IPS DF 6.9 (cell line): ENCODE results near the gene CLEC9A.
"Not testable (repeated sequence)": the region's sequence is repeated elsewhere in the genome, so short reads cannot be mapped to it uniquely, and the experiment has no call there.

Experiments used
- DNase-seq: peaks from one replicate; pipeline ENCODE4 v3.0.0-alpha.2; 2013; ENCODE audit warnings: low read depth, low spot score
- H3K27ac ChIP-seq: one replicate; pipeline ENCODE4 v1.5.1; 2013; ENCODE audit warnings: low read length, control low read depth
- H3K27me3 ChIP-seq: 2 replicates; pipeline ENCODE4 v1.6.1; 2013; ENCODE audit warnings: mild to moderate bottlenecking, low read length; ENCODE audit not compliant: control insufficient read depth, insufficient read depth
- H3K36me3 ChIP-seq: 2 replicates; pipeline ENCODE4 v1.6.1; 2013; ENCODE audit warnings: low read length; ENCODE audit not compliant: control insufficient read depth, insufficient read depth
- H3K4me1 ChIP-seq: 2 replicates; pipeline ENCODE4 v1.6.1; 2013; ENCODE audit warnings: low read length; ENCODE audit not compliant: control insufficient read depth, insufficient read depth
- H3K4me3 ChIP-seq: 2 replicates; pipeline ENCODE4 v1.5.1; 2013; ENCODE audit warnings: mild to moderate bottlenecking, low read length
- H3K9me3 ChIP-seq: 2 replicates; pipeline ENCODE4 v1.6.1; 2013; ENCODE audit warnings: low read length, inconsistent platforms; ENCODE audit not compliant: control insufficient read depth, insufficient read depth
- WGBS: extraction: QIAGEN DNeasy Blood & Tissue Kit; methylation state at CpG from one replicate; pipeline ENCODE4 v1.1.7; 2013; ENCODE audit warnings: mixed read lengths, missing lambda C conversion rate; ENCODE audit not compliant: insufficient read length, insufficient coverage; 5-methylcytosine and 5-hydroxymethylcytosine counted together

The CLEC9A gene

GRCh38 chr12:10026666-10027065 lies 3.8 kb upstream of the CLEC9A start:
- not testable (repeated sequence) for H3K4me1 ChIP-seq, H3K27me3 ChIP-seq, H3K4me3 ChIP-seq, H3K36me3 ChIP-seq, DNase-seq, H3K9me3 ChIP-seq, H3K27ac ChIP-seq
- no CpG with 5 or more reads among the region's 4 CpGs for WGBS

DNA sequence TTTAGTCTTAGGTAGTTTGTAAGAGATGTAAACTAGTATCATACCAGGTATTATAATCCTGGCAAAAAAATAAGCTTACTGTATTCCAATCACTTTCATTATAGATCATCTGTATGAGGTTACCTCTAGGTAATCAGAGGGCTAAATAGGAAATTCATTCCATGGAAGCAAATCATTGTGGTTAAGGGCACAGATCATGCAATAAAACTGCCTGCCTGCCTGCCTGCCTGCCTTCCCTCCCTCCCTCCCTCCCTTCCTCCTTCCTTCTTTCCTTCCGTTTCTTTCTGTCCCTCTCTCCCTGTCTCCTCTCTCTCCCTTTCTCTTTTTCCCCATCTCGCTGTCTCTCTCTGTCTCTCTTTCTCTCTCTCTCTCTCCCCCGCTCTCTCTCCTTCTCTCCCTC lies 3.2 kb upstream of the CLEC9A start:
- no peak for DNase-seq
- Histone ChIP-seq H3K27me3 (no peaks in the 10 kb centered on the region), H3K27ac (no peak overlapping the region), H3K4me1 (no peaks in the 10 kb centered on the region; the same call in 1 of the 2 replicates), H3K36me3 (no peaks in the 10 kb centered on the region), H3K4me3 (no peak overlapping the region), H3K9me3 (no peaks in the 10 kb centered on the region)
- no CpG with 5 or more reads among the region's 3 CpGs for WGBS

- no peaks in the 10 kb centered on the region for H3K27me3 ChIP-seq
- DNase-seq, result no peak
- no peaks in the 10 kb centered on the region for H3K9me3 ChIP-seq
- no peak overlapping the region for H3K4me3 ChIP-seq
- H3K27ac ChIP-seq, result no peak overlapping the region
- H3K36me3 ChIP-seq, result no peaks in the 10 kb centered on the region
- WGBS, result no CpG with 5 or more reads among the region's 4 CpGs
- H3K4me1 ChIP-seq, result no peaks in the 10 kb centered on the region; the same call in 1 of the 2 replicates
Observed at GRCh38 chr12:10027721-10028120, 2.8 kb upstream of the CLEC9A start.

DNA sequence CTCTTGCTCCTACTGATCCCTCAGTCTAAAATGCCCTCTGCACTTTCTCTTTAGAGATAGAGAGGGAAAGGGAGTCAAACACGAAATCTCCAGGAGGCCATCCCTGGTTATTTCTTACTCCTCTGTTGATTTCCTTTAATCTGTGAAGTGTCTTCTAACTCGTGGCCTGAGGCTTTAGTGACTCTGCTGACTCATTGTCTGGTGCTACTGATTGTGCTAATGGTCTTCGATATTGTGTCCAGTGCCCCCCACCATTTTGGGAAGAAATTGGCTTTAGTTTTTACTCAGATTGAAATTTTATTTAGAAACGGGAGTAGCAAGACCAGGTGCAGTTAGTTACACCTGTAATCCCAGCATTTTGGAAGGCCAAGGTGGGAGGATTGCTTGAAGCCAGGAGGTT lies 839 bp downstream of the CLEC9A start:
- no peaks in the 10 kb centered on the region for H3K9me3 ChIP-seq
- H3K27me3 ChIP-seq, result no peaks in the 10 kb centered on the region
- H3K4me3 ChIP-seq, result no peak overlapping the region
- no CpG with 5 or more reads among the region's 4 CpGs for WGBS
- no peaks in the 10 kb centered on the region; the same call in 1 of the 2 replicates for H3K4me1 ChIP-seq
- no peaks in the 10 kb centered on the region for H3K36me3 ChIP-seq
- H3K27ac ChIP-seq, result no peak overlapping the region
- no peak for DNase-seq

DNA sequence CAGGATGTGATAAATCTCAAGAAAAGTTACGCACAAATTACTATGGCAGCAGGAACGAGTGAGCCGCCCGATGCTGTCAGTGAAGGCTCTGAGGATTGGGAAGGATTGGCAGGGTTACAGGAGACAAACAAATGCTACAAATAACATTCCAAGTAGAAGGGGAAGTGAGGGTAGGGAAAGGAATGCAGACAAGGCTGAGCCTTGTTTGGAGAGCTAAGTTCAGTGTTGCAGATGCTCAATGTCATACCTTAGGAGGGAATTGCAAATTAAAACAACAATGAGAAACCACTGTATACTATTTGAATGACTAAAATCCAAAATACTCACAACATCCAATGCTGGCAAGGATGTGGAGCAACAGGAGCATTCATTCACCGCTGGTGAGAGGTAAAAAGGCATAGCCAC lies 1.3 kb downstream of the CLEC9A start:
- H3K9me3 ChIP-seq, result no peaks in the 10 kb centered on the region
- H3K36me3 ChIP-seq, result no peaks in the 10 kb centered on the region
- no peaks in the 10 kb centered on the region for H3K27me3 ChIP-seq
- WGBS, result no CpG with 5 or more reads among the region's 5 CpGs
- no peak overlapping the region for H3K27ac ChIP-seq
- H3K4me1 ChIP-seq, result no peaks in the 10 kb centered on the region; the same call in 1 of the 2 replicates
- no peak overlapping the region for H3K4me3 ChIP-seq
- peak; percentile 39 for DNase-seq

DNA sequence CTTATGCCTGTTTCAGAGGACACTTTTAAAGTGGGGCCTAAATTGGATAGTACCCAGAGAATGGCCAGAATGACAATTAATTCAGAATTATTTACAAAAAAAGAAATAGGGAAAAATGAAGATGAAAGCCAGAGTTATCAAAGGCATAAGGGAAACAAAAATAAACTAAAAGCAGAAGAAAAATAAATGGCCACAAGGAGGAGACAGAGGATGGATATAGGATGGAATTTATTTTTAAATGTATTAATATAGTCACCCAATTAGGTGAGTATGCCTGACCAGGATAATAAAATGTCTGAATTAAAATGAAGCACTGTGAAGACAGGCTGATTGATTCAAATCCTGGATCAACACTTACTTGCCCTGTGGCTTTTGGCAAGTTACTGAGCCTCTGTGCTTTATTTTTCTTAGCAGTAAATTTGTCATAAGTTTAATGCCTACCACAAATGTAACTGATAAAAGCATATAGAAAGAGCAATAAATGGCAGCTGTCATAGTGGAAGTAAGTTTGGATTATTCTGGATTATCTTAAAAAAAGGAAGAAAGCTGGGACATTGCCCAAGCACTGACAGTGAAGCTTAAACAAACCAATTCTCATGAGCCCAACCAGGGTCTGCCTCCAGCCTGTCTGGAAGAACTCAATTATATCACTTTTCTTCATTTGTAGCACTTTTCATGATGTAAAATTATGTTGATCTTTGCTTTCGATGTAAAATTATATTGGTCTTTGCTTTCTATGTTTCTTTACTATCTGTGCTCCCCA lies 3.5 kb downstream of the CLEC9A start:
- DNase-seq, result no peak
- no peak overlapping the region for H3K4me3 ChIP-seq
- no peaks in the 10 kb centered on the region; the same call in 1 of the 2 replicates for H3K4me1 ChIP-seq
- no peaks in the 10 kb centered on the region for H3K27me3 ChIP-seq
- H3K27ac ChIP-seq, result no peak overlapping the region
- H3K36me3 ChIP-seq, result no peaks in the 10 kb centered on the region
- WGBS, result no CpG with 5 or more reads among the region's 1 CpG
- no peaks in the 10 kb centered on the region for H3K9me3 ChIP-seq

DNA sequence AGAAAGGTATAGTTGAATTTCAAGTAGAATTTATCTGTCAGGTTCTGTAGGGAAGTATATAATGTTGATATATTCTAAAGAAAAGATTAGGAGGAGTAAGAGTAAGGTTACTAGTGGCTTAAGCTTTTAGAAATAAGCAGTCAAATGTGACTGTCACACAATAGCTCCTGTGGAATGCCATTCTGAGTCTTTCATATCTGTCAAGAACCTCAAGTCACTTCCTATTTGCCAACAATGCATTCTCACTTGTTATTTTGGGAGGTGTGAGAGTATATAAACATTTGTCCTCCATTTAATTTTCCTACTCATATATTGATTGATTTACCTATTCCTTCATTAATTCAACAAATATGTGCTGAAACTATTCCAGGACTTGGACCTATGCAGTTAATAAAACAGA lies 11.7 kb downstream of the CLEC9A start:
- Histone ChIP-seq H3K4me1 (no peaks in the 10 kb centered on the region), H3K27ac (no peak overlapping the region), H3K4me3 (no peak overlapping the region), H3K27me3 (no peaks in the 10 kb centered on the region), H3K36me3 (no peaks in the 10 kb centered on the region), H3K9me3 (no peaks in the 10 kb centered on the region)
- DNase-seq, result no peak

GRCh38 chr12:10048526-10048925 lies 18.0 kb downstream of the CLEC9A start:
- no peaks in the 10 kb centered on the region for H3K36me3 ChIP-seq
- DNase-seq, result no peak
- no peaks in the 10 kb centered on the region for H3K4me1 ChIP-seq
- no peak overlapping the region for H3K4me3 ChIP-seq
- no peaks in the 10 kb centered on the region for H3K9me3 ChIP-seq
- no peak overlapping the region for H3K27ac ChIP-seq
- WGBS, result no CpG with 5 or more reads among the region's 3 CpGs
- no peaks in the 10 kb centered on the region for H3K27me3 ChIP-seq

- Histone ChIP-seq H3K27me3 (no peaks in the 10 kb centered on the region), H3K4me3 (no peak overlapping the region), H3K27ac (no peak overlapping the region), H3K36me3 (no peaks in the 10 kb centered on the region), H3K9me3 (no peaks in the 10 kb centered on the region), H3K4me1 (no peaks in the 10 kb centered on the region)
- no peak for DNase-seq
- 100% methylated on average over 1 of the region's 7 CpGs for WGBS
Observed at GRCh38 chr12:10052193-10052913, 21.9 kb downstream of the CLEC9A start.

DNA sequence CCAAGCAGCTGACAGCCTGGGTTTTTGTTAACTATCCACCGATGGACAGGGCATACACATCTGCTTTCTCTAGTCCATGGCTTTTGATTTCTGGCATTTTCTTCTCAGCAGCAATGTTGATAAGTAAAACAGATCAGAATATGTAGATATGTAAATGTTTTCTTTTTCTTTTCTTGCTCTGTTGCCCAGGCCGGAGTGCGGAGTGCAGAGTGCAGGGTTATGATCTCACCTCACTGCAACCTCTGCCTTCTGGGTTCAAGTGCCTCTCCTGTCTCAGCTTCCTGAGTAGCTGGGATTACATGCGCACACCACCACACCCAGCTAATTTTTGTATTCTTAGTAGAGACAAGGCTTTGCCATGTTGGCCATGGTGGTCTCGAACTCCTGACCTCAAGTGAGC lies 27.9 kb downstream of the CLEC9A start:
- H3K27ac ChIP-seq, result no peak overlapping the region
- no peaks in the 10 kb centered on the region for H3K36me3 ChIP-seq
- no CpG with 5 or more reads among the region's 5 CpGs for WGBS
- no peaks in the 10 kb centered on the region for H3K4me1 ChIP-seq
- DNase-seq, result no peak
- H3K9me3 ChIP-seq, result no peaks in the 10 kb centered on the region
- no peaks in the 10 kb centered on the region for H3K27me3 ChIP-seq
- no peak overlapping the region for H3K4me3 ChIP-seq

DNA sequence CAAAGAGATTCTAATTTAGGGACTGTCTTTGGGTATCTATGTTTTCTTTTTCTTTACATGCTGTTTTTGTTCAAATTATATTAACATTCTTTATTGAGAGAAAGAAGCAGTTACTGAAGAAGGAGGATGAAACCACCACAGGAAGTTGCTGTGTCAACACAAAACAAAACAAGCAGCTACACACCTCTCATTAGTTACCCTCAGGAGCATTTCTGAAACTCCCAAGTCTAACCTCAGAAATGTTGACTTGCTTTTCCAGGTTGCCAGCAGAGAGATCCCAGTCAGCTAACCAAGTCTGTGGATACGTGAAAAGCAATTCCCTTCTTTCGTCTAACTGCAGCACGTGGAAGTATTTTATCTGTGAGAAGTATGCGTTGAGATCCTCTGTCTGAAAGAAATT lies 34.8 kb downstream of the CLEC9A start:
- Histone ChIP-seq H3K4me1 (no peaks in the 10 kb centered on the region), H3K9me3 (no peaks in the 10 kb centered on the region), H3K27me3 (no peaks in the 10 kb centered on the region), H3K36me3 (no peaks in the 10 kb centered on the region), H3K4me3 (no peak overlapping the region), H3K27ac (no peak overlapping the region)
- no peak for DNase-seq
- no CpG with 5 or more reads among the region's 4 CpGs for WGBS
